ENCODE measurements around the gene RAD9A.

The RAD9A gene

DNA sequence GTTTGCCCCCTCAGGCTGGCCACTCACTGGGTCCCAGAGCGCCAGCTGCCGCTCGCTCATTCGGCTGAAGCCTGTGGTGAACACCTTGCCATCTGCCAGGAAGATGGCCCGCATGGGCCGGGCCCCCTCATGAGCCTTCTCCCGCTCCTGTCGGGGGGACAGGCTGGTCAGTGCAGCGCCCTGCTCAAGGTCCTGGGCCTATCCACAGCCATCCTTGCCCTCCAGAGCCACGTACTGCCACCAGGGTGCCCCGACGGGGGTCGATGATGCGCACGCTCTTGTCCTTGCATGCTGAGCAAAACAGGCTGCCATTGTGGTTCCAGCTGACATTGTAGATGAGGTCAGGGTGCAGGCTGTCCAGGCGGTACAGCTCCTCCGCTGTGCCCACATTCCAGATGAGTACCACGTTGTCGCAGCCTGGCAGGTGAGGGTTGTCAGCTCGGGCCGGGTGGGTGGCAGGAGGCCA lies 49.3 kb downstream of the RAD9A start:
- TF ChIP-seq, protein P1, sequence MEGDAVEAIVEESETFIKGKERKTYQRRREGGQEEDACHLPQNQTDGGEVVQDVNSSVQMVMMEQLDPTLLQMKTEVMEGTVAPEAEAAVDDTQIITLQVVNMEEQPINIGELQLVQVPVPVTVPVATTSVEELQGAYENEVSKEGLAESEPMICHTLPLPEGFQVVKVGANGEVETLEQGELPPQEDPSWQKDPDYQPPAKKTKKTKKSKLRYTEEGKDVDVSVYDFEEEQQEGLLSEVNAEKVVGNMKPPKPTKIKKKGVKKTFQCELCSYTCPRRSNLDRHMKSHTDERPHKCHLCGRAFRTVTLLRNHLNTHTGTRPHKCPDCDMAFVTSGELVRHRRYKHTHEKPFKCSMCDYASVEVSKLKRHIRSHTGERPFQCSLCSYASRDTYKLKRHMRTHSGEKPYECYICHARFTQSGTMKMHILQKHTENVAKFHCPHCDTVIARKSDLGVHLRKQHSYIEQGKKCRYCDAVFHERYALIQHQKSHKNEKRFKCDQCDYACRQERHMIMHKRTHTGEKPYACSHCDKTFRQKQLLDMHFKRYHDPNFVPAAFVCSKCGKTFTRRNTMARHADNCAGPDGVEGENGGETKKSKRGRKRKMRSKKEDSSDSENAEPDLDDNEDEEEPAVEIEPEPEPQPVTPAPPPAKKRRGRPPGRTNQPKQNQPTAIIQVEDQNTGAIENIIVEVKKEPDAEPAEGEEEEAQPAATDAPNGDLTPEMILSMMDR (IDR thresholded peaks at IDR 0.05; ENCODE audit: control extremely low read depth, extremely low read depth, low read depth, missing control alignments), result no peak
- DNase-seq (ENCODE audit: extremely low spot score), result no peak
- POLR2A ChIA-PET, result interaction anchor here (0.5 to 0.8 kb wide), 2 partner anchors 10 to 90 kb away, joined by 3 read pairs; no protein-coding TSS in a partner anchor
- CTCF ChIA-PET, result interaction anchor here (0.7 to 1.4 kb wide), 5 partner anchors 12 to 40 kb away, joined by 3 to 4 read pairs (median 3); partner anchors contain the start of genes PPP1CA, RPS6KB2, TBC1D10C and TMEM134

DNA sequence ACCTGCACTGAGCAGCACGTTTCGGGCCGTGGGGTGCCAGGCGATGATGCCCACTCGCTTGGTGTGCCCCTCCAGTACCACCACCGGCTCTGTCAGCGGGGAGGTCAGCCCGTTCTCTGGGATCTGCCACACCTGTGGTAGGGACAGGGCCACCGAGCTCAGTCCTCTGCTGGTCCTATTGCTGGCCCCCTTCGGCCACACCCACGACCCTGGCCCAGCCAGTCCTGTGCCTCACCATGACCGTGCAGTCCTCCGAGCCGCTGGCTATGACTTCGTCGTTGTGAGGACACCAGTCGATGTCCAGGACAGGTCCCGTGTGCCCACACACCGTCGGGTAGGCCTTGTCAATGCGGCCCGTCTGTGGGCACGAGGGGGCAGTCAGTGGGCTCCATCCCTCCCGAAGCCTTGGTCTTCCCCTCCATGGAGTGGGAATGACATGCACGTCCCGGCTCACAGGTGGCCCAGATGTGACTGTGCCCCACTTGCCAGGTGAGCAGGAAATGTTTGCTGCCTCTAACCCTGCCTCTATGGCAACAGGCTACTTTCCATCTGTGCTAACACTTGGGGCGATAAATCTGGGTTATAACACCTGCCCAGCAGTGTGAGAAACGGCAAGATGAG lies 50.1 kb downstream of the RAD9A start:
- DNase-seq (ENCODE audit: extremely low spot score), result no peak
- TF ChIP-seq, protein P1 (IDR thresholded peaks at IDR 0.05; ENCODE audit: control extremely low read depth, extremely low read depth, low read depth, missing control alignments), result no peak
- ChIA-PET POLR2A (interaction anchor here (0.8 kb wide), 1 partner anchor 10 kb away, joined by 3 read pairs; no protein-coding TSS in a partner anchor), CTCF (interaction anchor here (0.7 to 1.4 kb wide), 3 partner anchors 13 to 40 kb away, joined by 3 to 4 read pairs (median 3); partner anchors contain the start of genes PPP1CA, RPS6KB2 and TMEM134)

GRCh38 chr11:67442504-67443404 lies 51.0 kb downstream of the RAD9A start:
- TF ChIP-seq, protein P1 (IDR thresholded peaks at IDR 0.05; ENCODE audit: control extremely low read depth, extremely low read depth, low read depth, missing control alignments), result no peak
- ChIA-PET CTCF (interaction anchor here (1.0 to 1.2 kb wide), 2 partner anchors 41 to 89 kb away, joined by 3 read pairs; partner anchors contain the start of genes POLD4 and PPP1CA), POLR2A (interaction anchor here (0.6 kb wide), 3 partner anchors 9 to 63 kb away, joined by 3 to 4 read pairs (median 3); partner anchors contain the start of gene PITPNM1)
- DNase-seq (ENCODE audit: extremely low spot score), result no peak

DNA sequence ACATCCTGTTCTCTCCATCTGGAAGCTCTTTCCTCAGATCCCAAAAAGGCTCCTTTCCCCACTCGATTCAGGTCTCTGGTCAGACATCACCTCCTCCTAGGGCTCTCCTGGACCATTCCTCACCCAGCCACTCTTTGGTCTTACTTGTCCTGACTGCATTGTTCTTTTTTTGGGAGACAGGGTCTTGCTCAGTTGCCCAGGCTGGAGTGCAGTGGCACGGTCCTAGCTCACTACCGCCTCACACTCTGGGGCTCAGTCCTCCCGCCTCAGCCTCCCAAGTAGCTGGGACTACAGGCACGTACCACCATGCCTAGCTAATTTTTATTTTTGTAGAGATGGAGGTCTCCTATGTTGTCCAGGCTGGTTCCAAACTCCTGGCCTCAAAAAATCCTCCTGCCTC lies 53.7 kb downstream of the RAD9A start:
- ChIA-PET POLR2A (no interaction called here), CTCF (interaction anchor here (0.9 to 1.3 kb wide), 3 partner anchors 9 to 23 kb away, joined by 3 read pairs; partner anchors contain the start of gene CABP4)
- TF ChIP-seq, protein P1 (IDR thresholded peaks at IDR 0.05; ENCODE audit: control extremely low read depth, extremely low read depth, low read depth, missing control alignments), result no peak
- no peak for DNase-seq (ENCODE audit: extremely low spot score)

All from GM10248 (cell line).